C4-2B (cell line): ENCODE results near the gene EID2.

Source experiments
- CTCF ChIP-seq: fragments of 450-650 bp; conservative IDR thresholded peaks from 2 replicates; pipeline ENCODE4 v1.5.1; 2017; ENCODE audit warnings: mild to moderate bottlenecking
- ZFX ChIP-seq: fragments of 450-650 bp; IDR thresholded peaks from 2 replicates; pipeline ENCODE4 v1.6.1; 2017

- TF ChIP-seq CTCF (no peak), ZFX (no peak)
Observed at GRCh38 chr19:39494661-39495060, 45.3 kb downstream of the EID2 start.
